Right ventricle myocardium superior (tissue), 1 donor: ENCODE data around the gene GJA9. TPM values are rescaled to one million over a fixed set of nuclear protein-coding genes. Genes with fewer than 3 reads are reported as not detected.
"Not testable (repeated sequence)": the region's sequence is repeated elsewhere in the genome, so short reads cannot be mapped to it uniquely, and the experiment has no call there.

ENCODE experiments used
- ATAC-seq: fragments of 200-7000 bp; cut with Tn5 transposase; one replicate; pipeline ENCODE4 v1.9.1; 2020; ENCODE audit warnings: mild to moderate bottlenecking; ENCODE audit not compliant: poor library complexity
- DNase-seq: peaks from one replicate; pipeline ENCODE4 v3.0.0-alpha.2; 2020
- intact Hi-C: fragments of 100-400 bp; cut with DNase I; formaldehyde crosslinking; loops from one replicate; pipeline ENCODE4 v1.11.2; 2022
- total RNA-seq: library from RNA; stranded (reverse); fragmentation: NEBNext Ultra II Directional; extraction: Animal tissue kit (Norgen Biotek cat#: 25700); gene quantifications from one replicate; pipeline ENCODE4 v1.2.1, GENCODE V29; 2021
- donor health status: DM: no; HTN: yes; CAD: no; lungs with severe emphysema.

Gene GJA9
- total RNA-seq, 1 donor from 2014 or later = not detected

DNA sequence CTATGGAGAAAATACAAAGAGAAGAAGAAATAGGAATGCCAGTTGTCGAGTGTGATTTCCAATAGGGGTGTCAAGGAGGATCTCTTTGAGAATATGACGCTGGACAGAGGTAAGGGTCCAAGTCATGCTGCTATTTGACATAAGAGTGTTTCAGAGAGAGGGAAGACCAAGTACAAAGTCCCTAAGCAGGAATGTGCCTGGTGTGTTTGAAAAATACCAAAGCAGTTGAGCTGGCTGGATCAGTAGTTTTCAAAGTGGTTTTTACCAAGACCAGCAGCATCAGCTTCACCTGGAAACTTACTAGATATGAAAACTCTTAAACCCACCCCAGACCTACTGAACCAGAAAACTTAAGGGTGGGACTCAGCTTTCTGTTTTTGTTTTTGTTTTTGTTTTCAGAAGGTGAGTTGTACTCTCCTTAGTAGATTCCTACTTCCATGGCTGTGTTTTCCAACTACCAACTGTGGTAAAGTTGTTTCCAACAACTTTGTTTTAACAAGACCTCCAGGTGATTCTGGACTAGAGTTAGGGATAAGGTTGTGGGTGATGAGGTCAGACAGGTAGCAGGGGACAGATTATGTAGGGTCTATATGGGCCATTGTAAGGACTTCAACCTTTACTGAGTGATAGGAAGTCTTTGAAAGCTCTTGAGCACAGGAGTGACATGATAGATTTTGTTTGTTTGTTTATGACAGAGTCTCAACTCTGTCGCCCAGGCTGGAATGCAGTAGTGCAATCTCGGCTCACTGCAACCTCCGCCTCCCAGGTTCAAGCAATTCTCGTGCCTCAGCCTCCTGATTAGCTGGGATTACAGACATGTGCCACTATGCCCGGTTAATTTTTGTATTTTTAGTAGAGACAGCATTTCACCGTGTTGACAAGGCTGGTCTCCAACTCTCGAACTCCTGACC lies 7.3 kb upstream of the GJA9 start:
- no peak for DNase-seq
- no peak for ATAC-seq
- intact Hi-C loops = no loop called here

DNA sequence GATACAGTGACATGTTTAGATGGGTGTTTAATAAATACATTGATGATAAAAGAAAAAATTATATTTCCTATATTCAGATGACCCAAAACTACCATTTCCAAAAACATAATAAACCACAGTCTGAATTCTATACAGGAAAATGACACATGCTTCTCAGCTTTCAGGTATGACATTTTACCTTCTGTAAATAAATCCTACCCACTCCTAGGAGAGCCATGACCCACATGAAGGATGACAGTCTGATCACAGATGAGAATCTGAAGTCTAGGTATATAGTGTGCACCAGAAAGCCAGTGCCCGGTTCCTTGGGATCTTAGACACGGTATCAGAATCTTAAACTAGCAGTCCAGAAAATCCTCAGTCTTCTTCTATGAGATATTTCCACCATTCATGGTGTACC lies 3.7 kb upstream of the GJA9 start:
- intact Hi-C loops = no loop called here
- no peak for ATAC-seq
- no peak for DNase-seq

DNA sequence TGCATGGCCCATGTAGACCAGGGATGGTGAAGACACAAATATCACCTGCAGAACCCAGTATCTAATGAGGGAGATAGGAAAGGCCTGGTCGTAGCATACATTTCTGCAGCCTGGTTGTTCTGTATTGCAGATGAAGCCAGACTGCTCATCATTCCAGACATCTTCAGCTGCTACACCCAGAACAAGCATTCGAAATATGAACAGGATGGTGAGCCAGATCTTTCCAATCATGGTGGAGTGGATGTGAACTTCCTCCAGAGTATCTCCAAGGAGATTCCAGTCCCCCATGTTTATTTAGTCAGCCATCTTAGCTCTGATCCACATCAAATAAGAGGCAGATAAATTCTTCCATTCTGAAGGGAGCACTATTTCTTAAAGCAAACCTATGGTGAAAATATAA lies 5.6 kb downstream of the GJA9 start:
- ATAC-seq (no peak), DNase-seq (no peak)
- intact Hi-C loops = no loop called here

GRCh38 chr1:38873027-38873969 lies 8.1 kb downstream of the GJA9 start, which contains the start of gene MYCBP:
Gene MYCBP (minus strand): TSS chr1:38873348. CDS start chr1:38873305, 43 bp downstream.
- DNase-seq (peak; percentile 97), ATAC-seq (peak; percentile 99)
- intact Hi-C loops = no loop called here

DNA sequence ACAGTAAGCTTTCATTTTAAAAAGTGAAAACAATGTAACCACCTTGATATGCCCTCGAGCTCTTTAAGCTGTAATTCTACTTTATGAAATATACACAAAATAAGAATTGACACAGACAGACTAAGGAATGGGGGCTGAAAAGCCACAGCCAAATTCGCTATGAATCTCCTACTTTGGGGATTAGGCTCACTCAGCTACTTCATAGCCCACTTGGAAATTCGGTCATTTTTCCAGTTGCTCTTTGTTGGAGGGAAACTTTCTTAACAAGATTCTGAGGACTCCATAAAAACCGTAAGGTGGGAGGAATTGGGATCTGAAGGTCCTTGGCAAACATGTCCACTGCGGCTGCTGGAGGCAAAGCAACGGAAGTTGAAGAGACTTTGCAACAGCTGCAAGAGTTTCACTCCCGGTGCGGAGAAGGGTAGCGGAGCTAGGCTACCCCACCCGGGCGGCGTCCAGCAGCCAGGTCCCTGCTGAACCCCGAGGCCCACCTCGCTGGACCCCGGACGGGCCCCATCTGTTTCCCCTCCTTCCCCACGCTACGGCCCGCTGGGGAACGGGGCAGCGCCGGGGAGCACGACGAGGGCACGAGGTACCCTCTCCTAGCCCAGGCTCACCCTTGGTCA lies 8.9 kb downstream of the GJA9 start:
- intact Hi-C loops = no loop called here
- ATAC-seq (no peak), DNase-seq (no peak)

GRCh38 chr1:38870996-38871395 lies 10.4 kb downstream of the GJA9 start:
- no peak for DNase-seq
- ATAC-seq = no peak
- intact Hi-C loops = no loop called here

DNA sequence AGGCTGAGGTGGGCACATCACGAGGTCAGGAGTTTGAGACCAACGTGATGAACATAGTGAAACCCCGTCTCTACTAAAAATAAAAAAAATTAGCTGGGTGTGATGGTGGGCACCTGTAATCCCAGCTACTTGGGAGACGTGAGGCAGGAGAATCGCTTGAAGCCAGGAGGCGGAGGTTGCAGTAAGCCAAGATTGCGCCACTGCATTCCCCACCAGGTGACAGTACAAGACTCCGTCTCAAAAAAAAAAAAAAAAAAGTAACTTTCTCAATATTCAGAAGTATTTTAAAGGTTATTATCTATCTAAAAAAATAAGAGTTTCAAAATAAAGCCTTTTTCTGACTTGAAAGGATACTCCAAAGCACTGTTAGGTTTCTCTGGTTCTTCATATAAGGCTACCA lies 14.2 kb downstream of the GJA9 start:
- intact Hi-C loops = loop anchor here (5.0 kb wide), 1 partner anchor 125 kb away; the partner anchor contains the start of gene AKIRIN1
- ATAC-seq (no peak), DNase-seq (no peak)

DNA sequence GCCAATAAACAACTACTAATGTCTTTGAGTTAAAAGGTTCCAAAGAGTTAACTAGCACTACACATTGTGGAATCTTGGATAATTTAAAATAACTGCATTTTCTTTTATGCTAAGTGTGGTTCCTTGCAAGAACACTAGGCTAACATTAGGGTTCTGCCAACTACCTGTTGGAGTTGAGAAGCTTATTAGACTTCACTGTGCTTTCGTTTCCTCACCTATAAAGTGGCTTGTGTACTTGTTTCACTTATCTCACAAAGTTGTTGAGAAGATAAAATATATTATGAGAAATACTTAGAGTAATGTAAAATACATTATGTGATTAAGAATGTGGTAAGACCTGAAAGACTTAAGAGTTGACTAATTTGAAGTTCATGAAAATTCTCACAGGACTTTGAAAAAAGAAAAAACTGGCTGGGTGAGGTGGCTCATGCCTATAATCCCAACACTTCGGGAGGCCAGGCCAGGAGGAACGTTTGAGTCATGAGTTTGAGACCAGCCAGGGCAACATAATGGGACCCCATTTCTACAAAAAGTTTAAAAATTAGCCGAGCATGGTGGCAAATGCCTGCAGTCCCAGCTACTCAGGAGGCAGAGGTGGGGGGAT lies 16.2 kb downstream of the GJA9 start:
- intact Hi-C loops = loop anchor here (5.0 kb wide), 1 partner anchor 127 kb away; the partner anchor contains the start of gene AKIRIN1
- ATAC-seq (no peak), DNase-seq (no peak)

GRCh38 chr1:38860454-38860795 lies 21.0 kb downstream of the GJA9 start:
- intact Hi-C loops = no loop called here
- ATAC-seq (no peak), DNase-seq (no peak)

DNA sequence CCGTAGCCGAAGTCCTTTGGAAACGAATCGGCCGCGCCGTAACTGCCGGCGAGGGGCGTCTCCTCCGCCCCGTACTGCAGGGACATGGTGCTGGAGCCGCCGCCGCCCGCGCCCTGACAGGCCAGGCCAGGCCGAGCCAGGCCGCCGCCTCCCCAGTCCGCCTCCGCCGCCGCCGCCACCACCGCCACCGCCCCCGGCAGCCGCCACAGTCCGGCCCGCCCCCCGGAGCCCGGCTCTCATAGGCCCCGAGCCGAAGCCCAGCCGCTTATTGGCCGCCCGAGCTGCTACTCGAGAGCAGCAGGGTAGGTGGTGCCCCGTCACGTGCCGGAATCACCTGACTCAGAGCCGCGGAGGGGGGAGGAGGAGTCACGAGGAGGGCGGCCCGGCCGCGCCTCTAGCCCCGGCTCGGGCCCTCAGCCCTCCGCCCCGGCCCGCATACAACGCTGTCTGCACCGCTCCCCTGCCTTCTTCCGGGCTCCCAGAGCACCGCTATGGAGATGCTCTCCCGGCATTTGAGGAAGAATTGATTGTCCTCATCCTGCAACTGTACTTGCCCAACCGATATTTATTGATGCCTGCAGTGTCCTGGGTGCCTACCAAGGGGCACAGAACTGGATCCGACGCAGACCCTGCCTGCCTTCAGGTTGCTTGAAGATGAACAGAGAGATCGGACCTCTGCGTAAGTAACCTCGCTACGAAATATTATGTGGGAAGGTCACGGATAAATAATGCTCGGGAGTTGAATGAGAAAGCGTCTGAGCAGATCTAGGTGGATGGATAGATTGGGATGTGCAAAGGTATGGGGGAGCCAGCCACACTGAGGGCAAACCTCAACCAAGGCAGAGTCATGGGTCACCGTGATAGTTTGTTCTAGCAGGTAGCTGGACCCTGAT lies 21.6 kb downstream of the GJA9 start, which contains the start of gene RRAGC:
Gene RRAGC, minus strand, starts transcription at position 212 of the 893 bp plus-strand sequence. Its CDS starts 126 bp downstream, at position 86.
- ATAC-seq = peak; percentile 97
- intact Hi-C loops = no loop called here

DNA sequence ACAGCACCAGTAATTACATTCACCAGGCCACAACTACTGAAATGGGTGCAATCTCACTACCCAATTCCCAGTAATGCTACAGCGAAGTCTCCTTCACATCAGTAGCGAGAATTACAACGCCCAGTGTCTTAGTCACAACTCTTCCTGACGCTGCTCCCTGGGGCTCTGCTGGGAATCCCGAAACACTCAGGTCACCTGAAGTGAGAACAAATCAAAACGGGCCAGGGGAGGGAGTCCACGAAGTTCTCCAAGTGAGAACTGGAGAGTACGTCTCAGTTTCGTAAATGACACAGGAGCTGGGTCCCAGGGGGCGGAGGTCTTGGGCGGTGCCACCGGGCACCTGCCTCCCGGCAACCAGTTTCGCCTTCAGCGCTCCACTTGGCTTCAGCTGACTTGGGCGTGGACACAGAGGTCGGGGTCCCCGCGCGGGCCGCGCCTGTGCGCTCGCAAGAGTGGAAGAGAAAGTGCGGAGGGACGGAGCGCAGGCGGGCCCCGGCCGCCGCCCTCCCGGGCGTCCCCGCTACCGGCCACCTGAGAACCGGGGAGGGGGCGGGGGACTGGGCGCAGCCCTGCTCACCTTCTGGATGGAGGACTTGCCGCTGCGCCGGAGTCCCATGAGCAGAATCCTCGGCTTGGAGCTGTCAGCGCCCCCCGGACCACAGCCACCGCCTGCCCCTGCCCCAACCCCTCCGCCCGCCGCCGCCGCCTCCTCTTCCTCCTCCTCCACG lies 22.4 kb downstream of the GJA9 start:
- intact Hi-C loops = no loop called here
- DNase-seq = peak; percentile 79

More for the DNA sequence above, 21.6 kb downstream of the GJA9 start, which contains the start of gene RRAGC:
- peak; percentile 100 for DNase-seq

DNA sequence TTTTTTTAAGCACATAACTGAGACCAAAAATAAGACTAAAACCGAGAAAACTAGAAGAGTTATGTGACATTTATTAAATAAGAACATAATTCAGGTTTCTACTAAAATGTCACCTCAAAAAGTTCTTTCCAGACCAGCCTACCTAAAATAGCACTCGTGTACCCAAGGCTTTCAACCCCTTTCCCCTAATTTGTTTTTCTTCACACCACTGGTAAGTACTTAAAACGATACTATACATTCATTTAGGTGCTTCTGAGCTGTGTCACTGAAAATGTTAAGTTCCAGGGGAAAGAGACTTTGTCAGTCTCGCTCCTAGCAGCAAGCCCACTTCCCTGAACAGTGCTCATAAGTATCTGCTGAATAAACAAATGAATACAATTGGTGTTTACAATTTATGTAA lies 28.6 kb downstream of the GJA9 start:
- DNase-seq = no peak
- intact Hi-C loops = no loop called here
- ATAC-seq = no peak

More for the DNA sequence above, 22.4 kb downstream of the GJA9 start:
- ATAC-seq = peak; percentile 42

DNA sequence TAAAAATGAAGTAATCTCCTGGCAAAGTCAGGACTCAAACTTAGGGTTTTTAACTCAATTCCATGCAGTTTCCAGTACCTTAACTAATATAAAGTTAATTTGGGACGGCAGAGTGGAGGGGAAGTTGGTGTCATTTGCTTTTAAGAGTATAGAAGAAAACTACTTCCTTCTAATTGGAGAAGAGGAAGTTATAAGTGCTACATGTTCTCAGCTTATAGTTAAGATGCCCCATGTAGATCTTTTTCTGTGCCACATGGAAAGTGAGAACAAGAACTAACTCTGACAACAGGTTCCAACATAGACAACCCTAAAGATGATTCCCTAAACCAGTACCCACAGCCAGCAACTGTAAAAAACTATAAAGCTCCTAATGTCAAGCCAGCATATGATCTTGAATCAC lies 33.3 kb downstream of the GJA9 start:
- ATAC-seq = no peak

DNA sequence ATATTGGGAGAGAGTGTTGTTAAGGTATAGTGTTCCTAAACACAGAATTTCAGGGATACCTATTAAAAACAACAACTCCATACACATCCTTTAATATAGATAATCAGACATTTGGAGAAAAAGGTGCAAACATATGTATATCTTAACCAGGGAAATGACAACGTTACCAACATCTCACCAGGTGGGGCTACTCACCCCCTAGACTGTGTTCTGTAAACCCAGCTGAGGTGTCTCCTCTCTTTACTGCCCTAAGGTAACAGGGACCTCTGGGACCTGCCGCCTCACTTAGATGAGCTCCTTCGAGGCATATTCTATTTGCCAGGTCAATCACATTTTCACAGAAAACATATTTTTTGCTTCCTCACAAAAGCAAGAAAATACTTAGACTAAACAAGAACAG lies 35.2 kb downstream of the GJA9 start:
- DNase-seq (no peak), ATAC-seq (no peak)
- intact Hi-C loops = no loop called here

More for the DNA sequence above, 33.3 kb downstream of the GJA9 start:
- intact Hi-C loops = no loop called here
- no peak for DNase-seq

- intact Hi-C loops, ATAC-seq, DNase-seq: not testable (repeated sequence)
These were observed 36.3 kb downstream of the GJA9 start for GRCh38 chr1:38845088-38845487.

- no peak for DNase-seq
- ATAC-seq = no peak
- intact Hi-C loops = no loop called here
These were observed 41.1 kb downstream of the GJA9 start for GRCh38 chr1:38840281-38840680.

DNA sequence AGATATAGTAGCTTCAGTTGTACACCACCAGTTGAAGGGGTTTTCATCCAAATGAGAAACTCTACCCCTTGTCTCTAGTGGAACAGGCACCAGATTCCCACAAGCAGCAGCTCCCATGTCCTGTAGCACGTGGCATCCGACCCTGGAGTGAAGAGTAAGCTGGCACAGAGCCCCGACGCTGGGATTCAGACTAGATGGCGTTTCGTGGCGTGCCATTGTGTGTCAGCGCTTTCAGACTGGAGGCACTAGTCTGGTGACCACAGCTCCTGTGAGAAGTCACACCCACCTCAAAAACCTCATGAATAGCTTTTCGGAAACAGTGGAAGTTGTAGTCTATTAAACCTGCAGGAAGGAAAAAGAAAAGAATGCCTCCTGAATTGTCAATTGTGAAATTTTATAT lies 42.0 kb downstream of the GJA9 start:
- peak; percentile 77 for DNase-seq
- peak; percentile 77 for ATAC-seq
- intact Hi-C loops = loop anchor here (5.0 kb wide), 1 partner anchor 812 kb away; no protein-coding TSS in a partner anchor
